COR-L47 (cell line): ENCODE results near the gene MAD1L1.
"Not testable (repeated sequence)": the region's sequence is repeated elsewhere in the genome, so short reads cannot be mapped to it uniquely, and the experiment has no call there.

Source experiments
- DNase-seq: peaks from one replicate; lab custom pipeline; 2025; lab: John Stamatoyannopoulos, UW

MAD1L1 gene

GRCh38 chr7:1838911-1839531 is 393.7 kb downstream of the MAD1L1 start:
- DNase-seq = not testable (repeated sequence)

- not testable (repeated sequence) for DNase-seq
These were observed 394.2 kb downstream of the MAD1L1 start for GRCh38 chr7:1838544-1838872.

DNA sequence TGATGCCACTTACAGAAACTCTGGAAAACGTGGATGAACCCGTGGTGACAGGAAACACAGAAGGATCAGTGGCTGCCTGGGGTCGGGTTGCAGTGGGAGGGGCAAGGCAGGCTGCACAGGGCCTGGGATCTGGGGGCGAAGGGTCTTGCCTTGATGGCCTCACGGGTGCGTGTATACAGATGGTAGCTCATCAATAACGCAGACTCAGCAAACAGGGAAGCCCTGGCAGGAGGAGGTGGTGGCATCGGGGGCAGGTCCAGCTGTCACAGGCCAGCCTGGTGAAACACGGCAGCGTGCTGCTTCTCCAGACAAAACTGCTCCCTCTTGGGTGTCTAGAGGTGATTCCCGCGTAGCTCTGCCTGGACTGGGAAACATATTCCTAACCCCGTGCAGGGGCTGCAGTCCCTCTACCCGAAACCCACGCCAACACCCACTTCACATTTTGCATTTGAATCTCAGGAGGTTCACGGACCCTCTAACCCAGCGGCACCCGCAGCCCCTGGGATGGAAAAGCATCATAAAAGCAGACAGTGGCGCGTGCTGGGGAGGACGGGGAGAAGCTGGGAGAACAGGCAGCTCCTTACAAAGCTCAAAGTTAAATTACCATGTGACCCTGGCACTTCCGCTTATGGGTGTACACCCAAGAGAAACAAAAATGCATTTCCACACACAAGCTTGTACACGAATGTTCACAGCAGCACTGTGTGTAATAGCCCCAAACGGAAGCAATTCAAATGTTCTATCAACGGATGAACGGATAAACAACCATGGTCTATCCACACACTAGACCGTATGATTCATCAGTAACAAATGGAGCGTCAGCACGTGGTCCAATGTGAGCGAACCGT is 394.8 kb downstream of the MAD1L1 start:
- not testable (repeated sequence) for DNase-seq

- DNase-seq = not testable (repeated sequence)
These were observed 400.7 kb downstream of the MAD1L1 start for GRCh38 chr7:1831933-1832535.

DNA sequence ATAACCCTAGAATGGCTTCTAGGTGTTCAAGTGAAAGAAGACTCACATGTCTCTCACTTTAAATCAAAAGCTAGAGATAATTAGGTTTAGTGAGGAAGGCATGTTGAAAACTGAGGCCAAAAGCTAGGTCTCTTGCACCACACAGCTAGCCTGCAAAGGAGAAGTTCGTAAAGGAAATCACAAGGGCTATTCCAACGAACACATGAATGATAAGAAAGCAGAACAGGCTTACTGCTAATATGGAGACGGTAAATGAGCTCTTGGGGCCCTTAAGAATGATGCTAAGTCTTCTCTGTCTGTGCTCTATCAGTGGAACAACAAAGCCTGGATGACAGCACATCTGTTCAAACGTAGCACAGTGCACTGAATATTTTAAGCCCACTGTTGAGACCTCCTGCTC is 401.3 kb downstream of the MAD1L1 start:
- DNase-seq = not testable (repeated sequence)

GRCh38 chr7:1829668-1830067 is 403.1 kb downstream of the MAD1L1 start:
- not testable (repeated sequence) for DNase-seq

DNA sequence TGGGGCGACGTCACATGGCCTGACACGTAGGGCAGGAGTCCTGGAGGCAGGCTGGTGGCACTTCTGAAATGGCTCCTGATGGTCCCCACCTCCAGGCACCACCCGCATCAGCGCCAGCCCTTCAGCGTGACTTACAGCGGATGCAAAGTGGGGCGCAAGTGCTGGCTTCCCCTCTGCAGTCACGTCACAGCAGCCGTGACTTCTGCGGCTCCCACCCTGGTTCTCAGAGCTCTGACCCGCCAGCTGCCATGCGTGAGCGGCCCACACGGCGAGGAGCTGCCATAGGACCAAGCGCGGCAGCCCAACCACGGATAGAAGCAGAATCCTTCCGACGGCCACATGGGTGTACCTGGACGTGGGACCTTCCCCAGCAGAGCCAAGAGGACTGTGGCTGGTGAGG is 403.6 kb downstream of the MAD1L1 start:
- DNase-seq = no peak

DNA sequence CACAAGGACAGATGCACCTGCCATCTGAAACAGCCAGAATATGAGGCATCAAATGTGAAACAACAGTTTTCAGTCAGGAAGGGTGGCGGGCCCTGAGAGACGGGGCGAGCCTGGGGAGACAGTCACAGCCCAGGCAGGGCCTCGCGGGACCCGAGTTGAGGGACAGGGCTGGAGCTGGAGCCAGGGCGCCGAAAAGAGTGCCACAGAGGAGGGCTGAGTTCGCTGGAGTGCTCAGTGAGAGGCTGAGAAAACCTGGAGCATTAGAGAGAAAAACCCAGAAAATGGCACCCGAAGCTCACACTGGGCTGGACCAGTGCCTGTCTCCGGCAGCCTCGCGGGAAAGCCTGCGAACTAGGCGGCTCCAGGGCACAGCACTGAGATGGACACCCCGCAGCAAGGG is 404.6 kb downstream of the MAD1L1 start:
- DNase-seq = not testable (repeated sequence)

DNA sequence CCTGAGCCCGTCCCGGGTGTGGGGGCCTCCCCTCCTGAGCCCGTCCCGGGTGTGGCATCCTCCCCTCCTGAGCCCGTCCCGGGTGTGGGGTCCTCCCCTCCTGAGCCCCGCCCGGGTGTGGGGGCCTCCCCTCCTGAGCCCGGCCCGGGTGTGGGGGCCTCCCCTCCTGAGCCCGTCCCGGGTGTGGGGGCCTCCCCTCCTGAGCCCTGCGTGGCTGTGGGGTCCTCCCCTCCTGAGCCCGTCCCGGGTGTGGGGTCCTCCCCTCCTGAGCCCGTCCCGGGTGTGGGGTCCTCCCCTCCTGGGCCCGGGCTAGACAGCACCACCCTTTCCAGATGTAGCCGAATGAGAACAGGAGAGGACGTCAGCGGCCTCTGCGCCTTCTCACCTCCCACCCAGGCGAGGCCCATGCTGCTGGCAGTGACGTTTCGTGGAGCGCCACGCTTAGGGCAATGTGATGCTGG is 405.2 kb downstream of the MAD1L1 start:
- DNase-seq = not testable (repeated sequence)

DNA sequence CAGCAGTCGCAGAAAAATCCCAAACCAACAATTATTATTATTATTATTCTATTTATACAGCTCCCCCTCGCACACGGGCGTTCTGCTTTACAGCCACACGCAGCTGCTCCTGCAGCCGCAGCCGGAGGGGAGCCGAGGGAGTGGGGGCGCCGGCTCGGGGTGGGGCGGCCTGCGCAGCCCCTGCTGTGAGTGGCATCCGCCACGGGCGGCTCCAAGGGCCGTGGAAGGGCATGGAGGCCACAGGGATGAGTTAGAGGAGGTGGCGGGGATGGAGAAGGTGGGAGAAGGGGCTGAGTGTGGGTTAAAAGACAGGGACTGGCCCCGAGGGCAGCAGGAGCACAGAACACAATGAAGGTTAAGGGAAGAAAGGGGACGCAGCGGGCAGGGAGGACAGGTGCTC is 405.8 kb downstream of the MAD1L1 start:
- not testable (repeated sequence) for DNase-seq

DNA sequence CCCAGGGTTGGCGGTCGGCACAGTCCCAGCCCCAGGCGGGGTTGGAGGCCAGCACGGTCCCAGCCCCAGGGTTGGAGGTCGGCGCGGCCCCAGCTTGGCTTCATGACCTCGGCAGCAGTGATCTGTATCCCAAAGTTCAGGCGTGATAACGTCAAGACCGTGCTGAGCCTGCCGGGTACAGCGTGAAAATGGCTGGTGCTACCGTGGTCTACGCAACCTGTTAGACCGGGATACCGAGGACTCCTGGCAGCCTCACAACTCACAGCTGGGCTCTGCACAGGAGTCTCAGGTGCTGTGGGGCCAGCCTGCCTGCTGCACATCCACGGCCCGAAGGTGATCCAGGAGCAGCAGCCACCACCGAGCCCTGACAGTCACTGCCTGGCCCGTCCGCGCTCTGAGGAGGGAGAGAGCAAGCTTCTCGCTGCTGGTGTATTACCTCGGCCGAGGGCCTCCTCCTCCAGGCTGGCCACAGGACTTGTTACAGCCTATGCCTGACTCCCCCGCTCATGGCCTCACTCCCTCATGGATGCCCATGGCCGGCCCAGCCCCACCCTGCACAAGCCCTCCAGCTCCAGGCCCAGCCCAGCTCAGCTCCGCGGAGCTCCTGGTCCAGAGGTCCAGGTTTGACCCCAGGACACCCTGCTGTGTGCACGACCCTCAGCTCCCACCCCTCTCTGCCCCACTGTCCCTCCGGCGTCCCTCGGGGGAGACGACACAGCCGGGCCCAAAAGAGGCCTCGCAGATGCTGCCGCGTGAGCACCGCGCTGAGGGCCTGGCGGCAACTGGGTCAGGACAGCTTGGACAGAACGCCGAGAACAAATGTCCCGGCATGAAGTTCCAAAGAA is 406.6 kb downstream of the MAD1L1 start:
- DNase-seq = no peak

DNA sequence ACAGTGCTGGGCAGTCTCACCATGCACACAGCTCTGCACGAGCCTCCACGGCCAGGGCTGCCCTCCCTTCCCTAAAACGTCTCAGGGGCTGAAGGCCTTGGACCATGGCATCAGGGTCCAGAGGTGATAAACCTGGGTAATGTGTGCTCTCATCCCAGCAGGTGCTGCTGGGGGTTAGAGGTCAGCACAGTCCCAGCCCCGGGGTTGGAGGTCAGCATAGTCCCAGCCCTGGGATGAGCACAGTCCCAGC is 407.2 kb downstream of the MAD1L1 start:
- not testable (repeated sequence) for DNase-seq

DNA sequence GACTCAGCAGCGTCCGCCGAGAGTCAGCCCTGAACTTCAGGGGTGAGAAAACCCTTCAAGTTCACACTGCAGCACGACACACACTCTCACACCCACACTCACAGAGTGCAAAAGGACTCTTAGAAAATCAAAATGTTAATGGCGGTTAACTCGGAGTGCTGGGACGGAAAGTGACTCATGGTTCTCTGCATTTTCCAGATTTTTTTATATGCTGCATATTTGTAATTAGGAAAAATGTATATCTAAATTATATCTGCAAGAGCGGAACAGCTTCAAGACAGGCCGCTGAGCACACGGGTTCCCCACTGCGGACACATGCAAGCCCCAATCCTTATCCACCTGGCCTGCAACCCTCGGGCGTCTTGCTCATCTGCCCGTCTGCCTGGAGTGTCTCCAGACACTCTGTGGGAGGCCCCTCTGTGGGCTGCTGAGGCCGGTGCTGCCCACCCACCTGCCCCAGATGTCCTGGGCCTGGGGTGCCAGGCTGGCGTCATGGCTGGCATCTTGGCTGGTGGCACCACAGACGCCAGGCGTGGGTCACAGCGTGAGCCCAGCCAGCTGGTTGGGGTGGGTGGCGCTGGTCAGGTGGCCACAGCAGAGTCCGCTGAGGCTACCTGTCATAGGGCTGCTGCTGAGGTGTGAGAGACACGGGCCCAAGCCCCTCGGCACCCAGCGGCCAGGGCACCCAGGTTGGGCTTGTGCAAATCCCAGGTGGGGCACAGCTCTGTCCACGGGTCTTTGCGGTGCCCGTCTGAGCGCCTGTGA is 407.7 kb downstream of the MAD1L1 start:
- not testable (repeated sequence) for DNase-seq

GRCh38 chr7:1824151-1824881 is 408.4 kb downstream of the MAD1L1 start:
- DNase-seq = not testable (repeated sequence)

DNA sequence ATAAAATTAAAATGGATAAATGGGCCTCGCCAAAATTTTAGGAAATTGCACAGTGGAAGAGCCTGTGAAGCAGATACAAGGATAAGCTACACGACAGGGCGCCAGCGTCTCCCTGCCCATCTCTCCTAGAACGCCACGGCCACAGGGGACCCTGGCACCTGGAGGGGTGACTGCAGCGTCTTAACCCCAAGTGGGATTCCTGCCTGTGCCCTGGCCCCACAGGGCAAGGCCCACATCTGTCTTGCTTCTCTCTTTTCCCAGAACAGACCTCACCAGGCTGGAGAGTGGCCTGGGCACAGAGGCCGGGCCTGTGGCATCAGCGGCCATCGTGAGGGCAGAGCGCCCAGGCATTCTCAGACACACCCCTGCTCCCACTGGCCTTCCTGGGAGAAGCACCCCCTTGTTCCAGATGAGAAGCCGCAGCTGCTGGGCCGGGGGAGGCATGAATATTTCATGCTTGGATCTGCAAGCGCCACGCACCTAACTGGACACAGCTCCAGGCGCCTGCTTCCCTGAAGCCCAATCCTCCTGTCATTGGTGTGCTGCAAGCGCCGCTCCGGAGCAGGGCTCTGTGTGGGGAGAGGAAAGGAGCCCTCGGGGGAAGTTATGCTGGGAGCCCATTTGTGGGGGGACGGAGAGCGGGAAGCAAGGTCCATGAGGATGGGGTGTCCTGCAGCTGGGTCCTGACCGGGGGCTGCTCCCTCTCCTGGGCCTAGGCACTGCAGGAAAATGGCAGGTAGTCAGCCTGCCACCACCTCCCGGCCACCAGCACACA is 409.2 kb downstream of the MAD1L1 start:
- DNase-seq = no peak

DNA sequence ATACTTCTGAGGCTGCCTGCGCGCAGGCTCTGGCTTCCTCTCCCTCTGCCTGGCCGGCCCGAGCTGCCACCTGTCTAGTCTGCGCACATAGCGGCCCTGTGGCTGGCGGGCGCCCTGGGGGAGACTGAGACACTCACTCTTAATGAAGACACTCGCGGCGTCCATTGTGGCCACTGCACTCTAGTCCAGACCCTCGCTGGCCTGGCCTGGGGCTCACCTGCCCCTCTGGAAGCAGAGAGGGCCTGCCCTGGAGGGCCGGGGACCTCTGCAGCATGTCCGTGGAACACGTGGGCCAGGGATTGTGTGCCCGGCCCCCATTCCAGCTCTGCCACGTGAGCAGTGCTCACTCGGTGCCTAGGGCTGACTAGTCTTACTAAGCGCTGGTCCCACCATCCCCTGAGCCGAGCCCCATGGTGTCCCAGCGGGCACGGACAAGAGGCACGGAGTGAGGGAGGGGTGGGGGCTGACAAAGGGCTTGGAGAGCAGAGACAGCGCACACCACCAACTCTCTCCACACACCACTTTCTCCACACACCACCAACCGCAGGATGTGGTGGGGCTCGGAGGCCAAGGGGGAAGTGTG is 413.4 kb downstream of the MAD1L1 start:
- DNase-seq = no peak

DNA sequence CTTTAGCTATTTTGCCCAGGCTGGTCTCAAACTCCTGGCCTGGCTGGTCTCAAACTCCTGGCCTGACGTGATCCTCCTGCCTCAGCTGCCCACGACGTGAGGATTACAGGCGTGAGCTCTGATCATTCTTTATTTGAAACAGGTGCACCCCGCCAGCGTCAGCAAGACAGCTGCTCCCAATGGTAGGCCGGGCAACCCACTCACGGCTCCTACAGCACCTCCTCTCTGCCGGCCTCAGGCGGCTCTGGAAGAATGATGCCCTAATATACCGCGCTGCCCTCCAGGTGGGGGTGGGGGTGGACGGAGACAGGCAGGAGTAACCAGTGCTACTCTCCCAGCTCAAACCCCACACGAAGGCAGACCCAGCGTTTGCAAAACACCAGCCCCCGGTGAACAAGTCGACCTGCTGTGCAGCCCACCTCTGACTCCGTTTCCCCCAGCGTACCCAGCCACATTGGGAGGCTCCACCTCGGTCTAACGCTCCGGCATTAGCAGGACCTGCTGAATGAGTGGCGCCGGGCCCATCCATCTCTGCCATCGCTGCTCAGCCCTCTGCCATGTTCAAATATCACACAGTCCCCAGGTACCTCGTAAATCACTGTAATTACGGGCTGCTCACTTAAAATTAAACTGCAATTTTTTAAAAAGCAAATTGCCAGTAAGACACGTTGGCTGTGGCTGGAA is 414.0 kb downstream of the MAD1L1 start:
- DNase-seq = peak; percentile 29

- no peak for DNase-seq
These were observed 415.6 kb downstream of the MAD1L1 start for GRCh38 chr7:1817061-1817712.

- not testable (repeated sequence) for DNase-seq
These were observed 416.3 kb downstream of the MAD1L1 start for GRCh38 chr7:1816451-1816850.
